GM19452 (cell line): ENCODE measurements around the gene ZC3H11A.

Experiments
- ATAC-seq: cut with Tn5 transposase; IDR thresholded peaks from one replicate; pipeline ENCODE4 v1.9.1; 2021; ENCODE audit not compliant: unreplicated experiment

Gene ZC3H11A

DNA sequence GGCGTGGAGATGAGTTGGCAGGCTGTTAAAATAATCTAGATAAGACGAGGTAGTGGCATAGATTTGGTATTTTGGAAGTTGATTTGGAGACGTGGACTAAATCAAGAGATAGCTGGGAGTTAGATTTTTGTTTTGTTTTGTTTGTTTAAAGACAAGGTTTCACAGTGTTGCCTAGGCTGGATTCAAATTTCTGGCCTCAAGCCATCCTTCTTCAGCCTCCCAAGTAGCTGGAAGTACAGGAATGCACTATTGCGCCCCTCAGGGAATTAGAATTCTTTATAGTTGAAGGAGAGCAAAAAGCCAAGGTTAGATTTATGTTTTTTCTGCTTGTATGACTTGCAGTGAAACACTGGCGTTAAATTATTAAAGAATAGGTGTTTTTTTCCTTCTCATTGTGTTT is 43.7 kb downstream of the ZC3H11A start:
- no peak for ATAC-seq

DNA sequence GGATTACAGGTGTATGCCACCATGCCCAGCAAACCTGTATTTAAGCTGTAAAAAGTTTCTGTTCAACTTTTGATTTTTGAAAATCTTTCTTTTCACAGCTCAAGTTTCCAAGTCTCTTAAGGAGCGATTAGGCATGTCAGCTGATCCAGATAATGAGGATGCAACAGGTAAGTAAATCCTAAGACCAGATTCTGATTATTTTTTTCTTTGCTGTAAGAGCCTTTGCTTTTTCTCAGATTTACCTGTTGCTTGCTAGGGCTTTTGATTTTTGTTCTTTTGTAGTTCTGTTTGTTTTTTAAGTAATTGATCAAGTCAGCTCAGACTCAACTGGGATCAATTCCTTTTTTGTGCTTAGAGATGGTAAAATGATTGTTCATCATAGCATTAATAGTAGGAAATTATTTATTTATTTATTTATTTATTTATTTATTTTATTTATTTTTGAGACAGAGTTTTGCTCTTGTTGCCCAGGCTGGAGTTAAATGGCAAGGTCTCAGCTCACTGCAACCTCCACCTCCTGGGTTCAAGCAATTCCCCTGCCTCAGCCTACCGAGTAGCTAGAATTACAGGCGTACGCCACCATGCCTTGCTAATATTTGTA is 44.9 kb downstream of the ZC3H11A start:
- ATAC-seq, result no peak

DNA sequence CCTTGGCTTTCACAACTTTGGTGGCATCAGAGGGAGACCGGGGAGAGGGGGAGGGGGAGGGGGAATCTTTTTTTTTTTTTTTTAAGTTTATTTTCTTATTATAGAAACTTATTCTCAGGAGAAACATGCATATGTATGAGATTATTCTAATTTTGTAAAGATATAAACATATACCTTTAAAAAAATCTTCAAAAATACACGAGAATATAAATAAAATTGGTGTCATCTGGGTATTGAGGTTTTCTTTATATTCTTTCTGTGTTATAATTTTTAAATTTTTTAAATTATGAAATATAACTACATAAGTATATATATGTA is 47.1 kb downstream of the ZC3H11A start:
- ATAC-seq, result no peak

DNA sequence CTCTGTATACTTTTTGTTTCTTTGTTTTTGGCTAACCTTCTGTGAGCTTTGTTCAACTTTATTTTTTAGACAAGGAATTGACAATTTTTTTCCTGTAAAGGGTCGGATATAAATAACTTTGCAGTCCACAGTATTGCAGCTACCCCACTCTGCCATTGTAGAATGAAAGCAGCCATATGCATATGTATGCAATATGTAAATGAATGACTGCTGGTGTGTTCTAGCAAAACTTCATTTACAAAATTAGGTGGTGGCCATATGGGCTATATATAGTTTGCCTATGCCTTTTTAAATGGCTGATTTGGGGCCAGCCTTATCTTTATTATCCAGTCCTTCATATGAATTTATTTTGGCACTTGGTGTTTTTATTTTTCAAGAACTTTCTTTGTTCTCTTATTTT is 48.0 kb downstream of the ZC3H11A start:
- no peak for ATAC-seq
